GM13976 (cell line): ENCODE measurements around the gene ARHGAP26.

Source experiments
- DNase-seq: peaks from one replicate; pipeline ENCODE4 v3.0.0; 2012; ENCODE audit warnings: low spot score
- in situ Hi-C: fragments of 300-500 bp; cut with MboI; formaldehyde crosslinking; loops from one replicate; pipeline ENCODE4 v1.12.0; 2022; ENCODE audit warnings: low sequenced_read_pairs, mixed read lengths, inconsistent platforms; ENCODE audit not compliant: unreplicated experiment
- TF ChIP-seq, protein P1 (sequence below): IDR thresholded peaks from 2 replicates; pipeline ENCODE4 v1.5.1; 2012; ENCODE audit warnings: borderline replicate concordance, mild to moderate bottlenecking; ENCODE audit not compliant: insufficient read depth; ENCODE audit errors: extremely low read depth, missing control alignments, control extremely low read depth

The ARHGAP26 gene

DNA sequence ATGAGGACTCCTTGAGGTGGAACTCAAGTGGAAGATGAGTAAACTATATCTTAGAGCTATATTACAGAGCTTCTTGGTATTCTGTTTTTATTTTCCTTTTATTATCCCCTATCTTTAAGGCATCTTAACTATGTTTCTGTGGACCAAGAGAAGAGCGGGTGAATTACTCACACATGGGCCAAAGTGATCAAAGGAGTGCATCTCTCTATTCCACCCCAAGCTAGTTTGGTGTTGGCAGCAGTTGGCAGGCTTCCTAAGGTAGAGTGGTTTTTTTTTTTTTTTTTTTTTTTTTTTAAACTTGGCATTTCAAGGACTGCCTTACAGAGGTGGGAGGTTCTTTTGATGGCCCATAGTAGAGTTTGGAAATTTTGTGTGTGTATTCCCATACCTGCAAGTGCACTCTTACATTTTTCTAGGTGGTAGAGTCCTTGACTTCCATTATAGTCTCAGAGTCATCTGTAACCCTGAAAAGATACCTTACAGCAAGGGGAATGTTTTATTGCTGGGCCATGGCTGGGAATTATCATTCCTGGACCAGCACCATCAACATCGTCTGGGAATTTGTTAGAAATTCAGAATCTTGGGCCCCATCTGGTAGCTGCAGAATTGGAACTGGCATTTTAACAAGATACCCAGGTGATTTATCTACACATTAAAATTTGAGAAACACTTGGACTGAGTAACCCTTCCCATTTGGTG, 51.0 kb downstream of the ARHGAP26 start:
- TF ChIP-seq, protein P1, sequence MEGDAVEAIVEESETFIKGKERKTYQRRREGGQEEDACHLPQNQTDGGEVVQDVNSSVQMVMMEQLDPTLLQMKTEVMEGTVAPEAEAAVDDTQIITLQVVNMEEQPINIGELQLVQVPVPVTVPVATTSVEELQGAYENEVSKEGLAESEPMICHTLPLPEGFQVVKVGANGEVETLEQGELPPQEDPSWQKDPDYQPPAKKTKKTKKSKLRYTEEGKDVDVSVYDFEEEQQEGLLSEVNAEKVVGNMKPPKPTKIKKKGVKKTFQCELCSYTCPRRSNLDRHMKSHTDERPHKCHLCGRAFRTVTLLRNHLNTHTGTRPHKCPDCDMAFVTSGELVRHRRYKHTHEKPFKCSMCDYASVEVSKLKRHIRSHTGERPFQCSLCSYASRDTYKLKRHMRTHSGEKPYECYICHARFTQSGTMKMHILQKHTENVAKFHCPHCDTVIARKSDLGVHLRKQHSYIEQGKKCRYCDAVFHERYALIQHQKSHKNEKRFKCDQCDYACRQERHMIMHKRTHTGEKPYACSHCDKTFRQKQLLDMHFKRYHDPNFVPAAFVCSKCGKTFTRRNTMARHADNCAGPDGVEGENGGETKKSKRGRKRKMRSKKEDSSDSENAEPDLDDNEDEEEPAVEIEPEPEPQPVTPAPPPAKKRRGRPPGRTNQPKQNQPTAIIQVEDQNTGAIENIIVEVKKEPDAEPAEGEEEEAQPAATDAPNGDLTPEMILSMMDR, result no peak
- DNase-seq, result no peak
- in situ Hi-C loops, result no loop called here

GRCh38 chr5:142821733-142822487, 51.7 kb downstream of the ARHGAP26 start:
- TF ChIP-seq, protein P1, result no peak
- in situ Hi-C loops, result no loop called here
- no peak for DNase-seq

DNA sequence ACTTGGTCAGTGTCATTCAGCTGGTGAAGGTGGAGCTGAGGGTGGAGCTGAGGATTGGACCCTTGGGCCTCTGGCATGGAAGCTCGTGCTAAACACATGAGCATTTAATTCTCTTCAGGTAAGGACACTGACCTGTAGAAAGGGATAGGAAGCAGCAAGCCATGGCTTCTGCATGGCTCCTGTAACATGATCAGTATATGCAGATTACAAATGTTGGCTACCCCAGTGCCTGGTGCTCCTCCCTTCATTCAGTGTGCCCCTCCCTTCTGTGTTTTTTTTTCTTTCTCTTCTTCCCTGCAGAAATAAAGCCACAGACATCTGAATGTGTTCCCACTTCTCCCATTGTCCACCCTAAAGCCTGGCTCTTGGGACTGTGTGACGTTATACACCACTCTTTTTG, 52.9 kb downstream of the ARHGAP26 start:
- no peak for DNase-seq
- TF ChIP-seq, protein P1, result no peak
- in situ Hi-C loops, result no loop called here

DNA sequence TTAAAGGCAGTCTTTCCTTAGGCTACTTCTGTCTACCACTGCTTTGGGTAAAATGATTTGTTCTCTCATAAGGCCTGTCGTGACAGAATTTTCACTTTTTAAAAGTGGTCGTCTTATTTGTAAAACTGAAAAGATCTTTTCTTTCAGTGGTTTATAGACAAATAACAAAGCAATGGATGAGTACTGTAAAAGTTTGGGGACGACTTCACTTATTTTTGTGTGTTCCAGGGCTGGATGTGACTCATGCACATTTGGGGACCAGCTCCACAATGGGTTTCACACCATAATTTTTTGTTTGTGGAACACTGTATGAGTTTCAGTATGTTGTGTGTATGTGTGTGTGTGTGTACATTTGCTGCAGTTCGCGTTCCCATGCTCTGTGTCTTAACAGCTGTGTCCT, 53.6 kb downstream of the ARHGAP26 start:
- no peak for DNase-seq
- TF ChIP-seq, protein P1, result no peak
- in situ Hi-C loops, result no loop called here

GRCh38 chr5:142824391-142824790, 54.2 kb downstream of the ARHGAP26 start:
- TF ChIP-seq, protein P1, result no peak
- in situ Hi-C loops, result no loop called here
- no peak for DNase-seq

DNA sequence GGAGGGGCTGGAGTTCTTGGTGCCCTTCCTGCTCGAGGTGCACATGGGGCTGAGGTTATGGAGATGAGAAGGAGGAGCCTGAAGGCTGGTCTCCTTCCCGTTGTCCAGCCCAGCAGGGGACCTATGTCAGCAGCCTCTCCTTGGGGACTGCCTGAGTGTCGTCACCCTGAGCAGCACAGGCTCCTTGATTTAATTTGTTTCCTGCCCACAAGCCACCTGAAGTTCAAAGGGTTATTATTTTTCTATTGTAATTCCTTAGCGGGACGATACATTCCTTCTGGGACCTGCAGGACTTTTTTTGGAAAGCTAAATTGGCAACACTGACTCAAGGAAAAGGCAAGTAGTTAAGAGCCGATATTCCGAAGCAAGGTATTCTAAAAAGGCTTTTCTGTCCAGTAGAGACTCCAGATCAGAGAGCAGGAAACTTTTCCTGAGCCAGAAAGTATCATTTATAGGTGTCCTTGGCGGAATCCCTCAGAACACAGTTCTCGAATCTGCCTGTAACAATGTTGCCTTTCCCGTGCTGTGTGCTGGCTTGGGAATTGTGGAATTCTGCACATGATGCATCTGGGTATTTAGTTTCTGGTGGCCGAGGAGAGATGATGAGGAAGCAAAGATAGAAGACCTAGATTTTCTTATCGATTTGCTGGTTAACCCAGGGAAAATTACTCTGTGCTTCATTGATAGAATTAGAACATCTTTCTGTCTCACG, 55.4 kb downstream of the ARHGAP26 start:
- TF ChIP-seq, protein P1, result no peak
- in situ Hi-C loops, result no loop called here
- no peak for DNase-seq
